Astrocyte (in vitro differentiated cells and primary cell): ENCODE data around the gene CCSER1. TPM values are rescaled to one million over a fixed set of nuclear protein-coding genes. Genes with fewer than 3 reads are reported as not detected.
"Not testable (repeated sequence)": the region's sequence is repeated elsewhere in the genome, so short reads cannot be mapped to it uniquely, and the experiment has no call there.

Source experiments
- DNase-seq: peaks from one replicate; pipeline ENCODE4 v3.0.0-alpha.2; 2010; ENCODE audit warnings: low read depth
- FAIRE-seq: peaks from 2 replicates; lab custom pipeline; 2011; peaks lifted over from hg19 to GRCh38; lab: Jason Lieb, UNC
- H2AFZ ChIP-seq: 2 replicates; pipeline ENCODE4 v1.6.0; 2012; ENCODE audit warnings: low read depth, low read length, inconsistent platforms
- H3K27ac ChIP-seq: 2 replicates; pipeline ENCODE4 v1.5.1; 2011; ENCODE audit warnings: low read depth, low read length, inconsistent platforms
- H3K27me3 ChIP-seq: 2 replicates; pipeline ENCODE4 v1.6.0; 2011; ENCODE audit warnings: low read length, inconsistent platforms; ENCODE audit not compliant: insufficient read depth
- H3K36me3 ChIP-seq: 2 replicates; pipeline ENCODE4 v1.5.1; 2011; ENCODE audit warnings: low read length, inconsistent platforms; ENCODE audit not compliant: insufficient read depth
- H3K4me1 ChIP-seq: 2 replicates; pipeline ENCODE4 v1.5.1; 2011; ENCODE audit warnings: low read length, inconsistent platforms; ENCODE audit not compliant: insufficient read depth
- H3K4me2 ChIP-seq: 2 replicates; pipeline ENCODE4 v1.6.0; 2012; ENCODE audit warnings: low read length, inconsistent platforms
- H3K4me3 ChIP-seq: 2 replicates; pipeline ENCODE4 v1.5.1; 2011; ENCODE audit warnings: low read depth, mild to moderate bottlenecking, low read length, inconsistent platforms; ENCODE audit not compliant: insufficient read depth
- H3K79me2 ChIP-seq: 2 replicates; pipeline ENCODE4 v1.6.0; 2012; ENCODE audit warnings: mild to moderate bottlenecking, low read length, inconsistent platforms; ENCODE audit not compliant: insufficient read depth
- H3K9ac ChIP-seq: 2 replicates; pipeline ENCODE4 v1.6.0; 2012; ENCODE audit warnings: mild to moderate bottlenecking, low read length, inconsistent platforms
- H3K9me3 ChIP-seq: 2 replicates; pipeline ENCODE4 v1.5.1; 2012; ENCODE audit warnings: low read depth, mild to moderate bottlenecking, low read length, inconsistent platforms; ENCODE audit not compliant: insufficient read depth
- H4K20me1 ChIP-seq: 2 replicates; pipeline ENCODE4 v1.6.0; 2012; ENCODE audit warnings: low read length, inconsistent platforms; ENCODE audit not compliant: insufficient read depth
- H3K27ac Mint-ChIP-seq: one replicate; pipeline ENCODE4 v1.8.0; 2021; ENCODE audit warnings: mild to moderate bottlenecking, mixed read lengths; ENCODE audit not compliant: unreplicated experiment
- H3K27me3 Mint-ChIP-seq: one replicate; pipeline ENCODE4 v1.8.0; 2021; ENCODE audit warnings: low read depth, mixed read lengths; ENCODE audit not compliant: unreplicated experiment
- H3K36me3 Mint-ChIP-seq: one replicate; pipeline ENCODE4 v1.8.0; 2021; ENCODE audit warnings: low read depth, mixed read lengths; ENCODE audit not compliant: unreplicated experiment
- H3K4me1 Mint-ChIP-seq: one replicate; pipeline ENCODE4 v1.8.0; 2021; ENCODE audit warnings: low read depth, mixed read lengths; ENCODE audit not compliant: unreplicated experiment
- H3K4me3 Mint-ChIP-seq: one replicate; pipeline ENCODE4 v1.8.0; 2021; ENCODE audit warnings: mild to moderate bottlenecking, moderate library complexity, mixed read lengths; ENCODE audit not compliant: unreplicated experiment
- H3K9me3 Mint-ChIP-seq: one replicate; pipeline ENCODE4 v1.8.0; 2021; ENCODE audit warnings: mild to moderate bottlenecking, mixed read lengths; ENCODE audit not compliant: unreplicated experiment
- EZH2 ChIP-seq: IDR thresholded peaks from 2 replicates; pipeline ENCODE4 v1.6.1; 2012; ENCODE audit warnings: mild to moderate bottlenecking, low read length, inconsistent platforms; ENCODE audit not compliant: insufficient read depth
- total RNA-seq: library from RNA; stranded (reverse); gene quantifications from 2 replicates; pipeline ENCODE4 v1.2.1, GENCODE V29; 2021
- TF ChIP-seq, protein P1 (sequence below): IDR thresholded peaks from 2 replicates; pipeline ENCODE4 v1.5.1; 2011; ENCODE audit warnings: low read depth, mild to moderate bottlenecking, inconsistent platforms, low read length, moderate library complexity; ENCODE audit not compliant: insufficient read depth

The CCSER1 gene
- total RNA-seq, 1 donor from 2014 or later, result 2.2 TPM

- no peak overlapping the region for H3K4me3 Mint-ChIP-seq
- H3K79me2 ChIP-seq, result no peaks in the 10 kb centered on the region
- no peak overlapping the region for H3K4me2 ChIP-seq
- H3K27me3 ChIP-seq, result no peaks in the 10 kb centered on the region
- DNase-seq (no peak), FAIRE-seq (no peak)
- H3K4me1 ChIP-seq, result no peaks in the 10 kb centered on the region
- no peaks in the 10 kb centered on the region for H3K36me3 ChIP-seq
- no peak overlapping the region for H2AFZ ChIP-seq
- peaks cover 5% of the 10 kb centered on the region for H3K4me1 Mint-ChIP-seq
- H3K27ac Mint-ChIP-seq, result no peak overlapping the region
- H3K9ac ChIP-seq, result no peak overlapping the region
- no peak overlapping the region for H3K4me3 ChIP-seq
- no peaks in the 10 kb centered on the region for H3K27me3 Mint-ChIP-seq
- H3K27ac ChIP-seq, result no peak overlapping the region
- TF ChIP-seq, protein P1, sequence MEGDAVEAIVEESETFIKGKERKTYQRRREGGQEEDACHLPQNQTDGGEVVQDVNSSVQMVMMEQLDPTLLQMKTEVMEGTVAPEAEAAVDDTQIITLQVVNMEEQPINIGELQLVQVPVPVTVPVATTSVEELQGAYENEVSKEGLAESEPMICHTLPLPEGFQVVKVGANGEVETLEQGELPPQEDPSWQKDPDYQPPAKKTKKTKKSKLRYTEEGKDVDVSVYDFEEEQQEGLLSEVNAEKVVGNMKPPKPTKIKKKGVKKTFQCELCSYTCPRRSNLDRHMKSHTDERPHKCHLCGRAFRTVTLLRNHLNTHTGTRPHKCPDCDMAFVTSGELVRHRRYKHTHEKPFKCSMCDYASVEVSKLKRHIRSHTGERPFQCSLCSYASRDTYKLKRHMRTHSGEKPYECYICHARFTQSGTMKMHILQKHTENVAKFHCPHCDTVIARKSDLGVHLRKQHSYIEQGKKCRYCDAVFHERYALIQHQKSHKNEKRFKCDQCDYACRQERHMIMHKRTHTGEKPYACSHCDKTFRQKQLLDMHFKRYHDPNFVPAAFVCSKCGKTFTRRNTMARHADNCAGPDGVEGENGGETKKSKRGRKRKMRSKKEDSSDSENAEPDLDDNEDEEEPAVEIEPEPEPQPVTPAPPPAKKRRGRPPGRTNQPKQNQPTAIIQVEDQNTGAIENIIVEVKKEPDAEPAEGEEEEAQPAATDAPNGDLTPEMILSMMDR, result no peak
- TF ChIP-seq EZH2, result no peak
- no peaks in the 10 kb centered on the region for H4K20me1 ChIP-seq
- H3K9me3 ChIP-seq, result no peaks in the 10 kb centered on the region
- no peaks in the 10 kb centered on the region for H3K36me3 Mint-ChIP-seq
- H3K9me3 Mint-ChIP-seq, result no peaks in the 10 kb centered on the region
These were observed 1213.6 kb downstream of the CCSER1 start for GRCh38 chr4:91340822-91341221.

DNA sequence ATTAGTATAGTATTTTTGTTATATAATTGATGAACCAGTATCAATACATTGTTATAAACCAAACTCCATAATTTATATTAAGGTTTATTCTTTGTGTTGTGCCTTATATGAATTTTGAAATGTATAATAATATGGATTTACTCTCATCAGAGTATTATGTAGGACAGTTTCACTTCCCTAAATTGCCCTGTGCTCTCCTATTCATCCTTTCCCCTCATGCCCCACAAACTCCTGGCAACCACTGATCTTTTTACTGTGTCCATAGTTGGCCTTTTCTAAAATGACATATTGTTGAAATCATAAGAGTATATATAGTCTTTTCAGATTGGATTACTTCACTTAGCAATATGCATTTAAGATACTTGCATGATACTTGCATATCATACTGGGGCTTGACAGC lies 1218.4 kb downstream of the CCSER1 start:
- Histone ChIP-seq H3K9ac (no peak overlapping the region), H3K79me2 (no peaks in the 10 kb centered on the region), H3K4me2 (no peak overlapping the region), H2AFZ (no peak overlapping the region), H3K4me1 (no peaks in the 10 kb centered on the region), H4K20me1 (no peaks in the 10 kb centered on the region), H3K27ac (no peak overlapping the region), H3K4me3 (no peak overlapping the region), H3K9me3 (no peaks in the 10 kb centered on the region), H3K36me3 (no peaks in the 10 kb centered on the region), H3K27me3 (no peaks in the 10 kb centered on the region)
- Mint-ChIP-seq H3K4me1 (no peaks in the 10 kb centered on the region), H3K9me3 (no peaks in the 10 kb centered on the region), H3K27me3 (no peaks in the 10 kb centered on the region), H3K36me3 (no peaks in the 10 kb centered on the region), H3K4me3 (no peak overlapping the region), H3K27ac (no peak overlapping the region)
- no peak for DNase-seq
- no peak for TF ChIP-seq EZH2
- TF ChIP-seq, protein P1, result no peak
- no peak for FAIRE-seq

- not testable (repeated sequence) for DNase-seq, H3K36me3 ChIP-seq, H3K79me2 ChIP-seq, H3K4me3 ChIP-seq, H3K27me3 ChIP-seq, H3K9me3 ChIP-seq, FAIRE-seq, H3K4me3 Mint-ChIP-seq, H2AFZ ChIP-seq, H4K20me1 ChIP-seq, H3K27me3 Mint-ChIP-seq, H3K4me1 ChIP-seq, H3K27ac ChIP-seq, H3K4me1 Mint-ChIP-seq, H3K27ac Mint-ChIP-seq, H3K9me3 Mint-ChIP-seq, H3K36me3 Mint-ChIP-seq, H3K4me2 ChIP-seq, H3K9ac ChIP-seq
These were observed 1229.3 kb downstream of the CCSER1 start for GRCh38 chr4:91356496-91356895.

DNA sequence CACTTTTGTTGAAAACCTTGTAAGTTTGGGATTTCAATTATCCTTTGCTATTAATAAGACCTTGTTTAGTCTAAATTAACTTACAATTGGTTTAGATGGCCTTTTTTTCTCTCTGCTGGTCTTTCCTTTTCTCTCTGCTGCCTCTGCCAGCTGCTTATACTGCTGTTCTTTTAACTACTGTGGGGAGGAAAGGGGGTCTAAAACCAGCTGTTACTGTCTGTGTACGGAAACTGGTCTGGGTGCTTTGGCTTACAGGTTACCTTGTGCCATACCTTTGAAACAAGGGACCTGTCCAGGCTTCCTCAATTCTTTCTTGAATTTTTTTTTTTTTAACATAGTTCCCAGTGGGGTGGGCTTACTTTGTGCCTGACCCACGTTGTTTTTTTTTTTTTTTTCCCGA lies 1230.8 kb downstream of the CCSER1 start:
- not testable (repeated sequence) for H3K9me3 Mint-ChIP-seq, H3K27me3 Mint-ChIP-seq, H3K79me2 ChIP-seq, FAIRE-seq, H3K4me3 ChIP-seq, H3K36me3 Mint-ChIP-seq, H3K27me3 ChIP-seq, H2AFZ ChIP-seq, H3K4me1 Mint-ChIP-seq, H3K9ac ChIP-seq, H4K20me1 ChIP-seq, H3K27ac ChIP-seq, DNase-seq, H3K4me1 ChIP-seq, H3K4me3 Mint-ChIP-seq, H3K4me2 ChIP-seq, H3K36me3 ChIP-seq, H3K27ac Mint-ChIP-seq, H3K9me3 ChIP-seq

DNA sequence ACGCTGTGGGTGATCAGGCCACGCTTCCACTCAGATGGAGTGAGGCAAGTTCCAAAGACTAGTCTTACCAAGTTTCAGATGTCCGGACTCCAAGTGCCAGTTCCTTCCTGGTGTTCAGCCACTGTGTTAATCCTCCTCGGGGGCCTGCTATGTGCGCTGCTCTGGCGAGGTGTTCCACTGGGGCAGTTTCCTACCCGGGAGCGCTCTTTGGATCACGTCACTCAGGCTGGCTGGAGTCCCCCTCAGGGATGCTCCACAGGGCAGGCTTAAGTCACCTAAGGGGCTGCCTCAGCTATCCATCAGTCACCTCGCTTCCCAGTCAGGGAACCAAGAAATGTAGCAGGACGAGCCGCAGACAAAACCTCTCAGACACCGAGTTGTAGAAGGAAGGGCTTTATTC lies 1231.4 kb downstream of the CCSER1 start:
- not testable (repeated sequence) for H3K4me2 ChIP-seq, H4K20me1 ChIP-seq, H3K27ac Mint-ChIP-seq, H3K79me2 ChIP-seq, H2AFZ ChIP-seq, H3K27ac ChIP-seq, H3K9me3 ChIP-seq, H3K4me3 ChIP-seq, H3K27me3 Mint-ChIP-seq, H3K36me3 Mint-ChIP-seq, H3K4me1 ChIP-seq, H3K9ac ChIP-seq, H3K36me3 ChIP-seq, DNase-seq, H3K9me3 Mint-ChIP-seq, H3K4me3 Mint-ChIP-seq, FAIRE-seq, H3K4me1 Mint-ChIP-seq, H3K27me3 ChIP-seq
